HFFc6 (cell line): ENCODE measurements around the gene CDX2. TPM values are rescaled to one million over a fixed set of nuclear protein-coding genes. Genes with fewer than 3 reads are reported as not detected.

Experiments used
- DNase-seq: peaks from one replicate; pipeline ENCODE4 v3.0.0-alpha.2; 2018
- H3K27ac Mint-ChIP-seq: 2 replicates; pipeline ENCODE4 v1.8.0; 2020; ENCODE audit warnings: mild to moderate bottlenecking, mixed read lengths
- H3K27me3 Mint-ChIP-seq: 2 replicates; pipeline ENCODE4 v1.8.0; 2021; ENCODE audit warnings: mild to moderate bottlenecking, moderate library complexity, mixed read lengths; ENCODE audit not compliant: insufficient read depth
- H3K36me3 Mint-ChIP-seq: 2 replicates; pipeline ENCODE4 v1.8.0; 2021; ENCODE audit warnings: low read depth, mixed read lengths
- H3K4me1 Mint-ChIP-seq: 2 replicates; pipeline ENCODE4 v1.8.0; 2020; ENCODE audit warnings: low read depth, mixed read lengths
- H3K4me3 Mint-ChIP-seq: 2 replicates; pipeline ENCODE4 v1.8.0; 2020; ENCODE audit warnings: mild to moderate bottlenecking, moderate library complexity, mixed read lengths
- H3K9me3 Mint-ChIP-seq: 2 replicates; pipeline ENCODE4 v1.8.0; 2020; ENCODE audit warnings: mild to moderate bottlenecking, mixed read lengths
- CTCF ChIP-seq: fragments of 200-600 bp; sonication (generic); IDR thresholded peaks from 2 replicates; pipeline ENCODE4 v1.5.0; 2021; ENCODE audit warnings: antibody characterized with exemption, mild to moderate bottlenecking
- total RNA-seq, 6 experiments: library from RNA; stranded (reverse); fragmentation: NEBNext Ultra II Directional; extraction: Animal tissue kit (Norgen Biotek cat#: 25700); gene quantifications; 2 replicates in 1 of 6; 3 replicates in 5 of 6; pipeline ENCODE4 v1.2.3, GENCODE V29; 2021

The CDX2 gene
- total RNA-seq, 6 experiments from 2014 or later, result not detected

- Mint-ChIP-seq H3K27ac (no peak overlapping the region), H3K4me1 (peaks cover 7% of the 10 kb centered on the region), H3K4me3 (peak overlapping the region; percentile 88), H3K36me3 (no peaks in the 10 kb centered on the region), H3K9me3 (no peaks in the 10 kb centered on the region), H3K27me3 (peaks cover 34% of the 10 kb centered on the region)
- no peak for TF ChIP-seq CTCF
- DNase-seq, result no peak
These were observed 14.7 kb downstream of the CDX2 start for GRCh38 chr13:27954406-27954851.

GRCh38 chr13:27953676-27954405 lies 15.3 kb downstream of the CDX2 start:
- Mint-ChIP-seq H3K9me3 (no peaks in the 10 kb centered on the region), H3K4me1 (peaks cover 7% of the 10 kb centered on the region), H3K27me3 (peaks cover 34% of the 10 kb centered on the region), H3K27ac (peak overlapping the region; percentile 67), H3K4me3 (peak overlapping the region; percentile 88), H3K36me3 (no peaks in the 10 kb centered on the region)
- TF ChIP-seq CTCF, result peak; percentile 95
- peak; percentile 50 for DNase-seq

DNA sequence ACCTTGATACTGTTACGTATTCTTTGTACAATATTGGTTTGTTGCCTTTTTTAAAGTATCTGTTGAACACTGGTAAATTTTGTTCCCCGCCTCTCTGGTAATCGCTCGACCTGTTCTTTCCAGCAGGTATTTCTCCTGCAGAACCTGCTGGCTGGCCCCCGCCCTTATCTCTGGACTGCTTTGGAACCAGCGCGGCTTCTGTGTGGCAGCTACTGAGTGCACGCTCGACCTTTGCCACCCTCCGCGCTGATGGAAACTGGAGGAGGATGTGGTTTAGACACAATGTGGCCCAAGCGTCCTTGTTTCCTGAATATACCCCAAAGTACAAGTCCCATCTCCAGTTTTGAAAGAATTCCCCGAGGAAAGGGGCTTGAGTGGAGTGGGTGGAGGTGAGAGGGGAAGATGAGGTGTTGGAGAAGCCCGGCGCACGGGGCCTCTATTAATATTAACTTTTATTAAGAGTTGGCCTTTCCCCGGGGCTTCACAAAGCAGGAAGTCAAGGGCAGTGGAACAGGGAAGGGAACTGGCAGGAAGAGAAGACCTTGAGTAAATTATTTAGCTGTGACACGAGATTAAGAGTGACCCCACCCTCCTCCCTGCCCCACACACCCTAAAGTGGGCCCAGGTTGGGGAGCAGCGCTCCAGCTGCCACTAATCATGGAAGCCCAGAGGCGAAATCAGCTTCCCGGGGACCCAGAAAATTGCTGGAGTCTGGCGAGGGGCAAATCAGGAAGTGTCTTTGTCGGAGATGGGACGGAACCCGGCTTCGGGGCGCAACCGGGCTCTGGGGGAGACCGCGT lies 16.0 kb downstream of the CDX2 start:
- Mint-ChIP-seq H3K4me3 (peak overlapping the region; percentile 72), H3K36me3 (no peaks in the 10 kb centered on the region), H3K27ac (no peak overlapping the region; the same call in 1 of the 2 replicates), H3K4me1 (peaks cover 7% of the 10 kb centered on the region), H3K27me3 (peaks cover 33% of the 10 kb centered on the region), H3K9me3 (no peaks in the 10 kb centered on the region)
- no peak for DNase-seq
- TF ChIP-seq CTCF, result no peak

- no peak overlapping the region for H3K27ac Mint-ChIP-seq
- peaks cover 15% of the 10 kb centered on the region for H3K9me3 Mint-ChIP-seq
- no peaks in the 10 kb centered on the region for H3K4me1 Mint-ChIP-seq
- peaks cover 24% of the 10 kb centered on the region for H3K27me3 Mint-ChIP-seq
- H3K36me3 Mint-ChIP-seq, result no peaks in the 10 kb centered on the region
- H3K4me3 Mint-ChIP-seq, result no peak overlapping the region
- no peak for DNase-seq
- no peak for TF ChIP-seq CTCF
These were observed 26.1 kb downstream of the CDX2 start for GRCh38 chr13:27942972-27943371.

GRCh38 chr13:27933580-27934328 lies 35.4 kb downstream of the CDX2 start:
- Mint-ChIP-seq H3K4me1 (no peaks in the 10 kb centered on the region), H3K9me3 (no peaks in the 10 kb centered on the region), H3K4me3 (no peak overlapping the region), H3K27ac (no peak overlapping the region), H3K27me3 (peaks cover 32% of the 10 kb centered on the region), H3K36me3 (no peaks in the 10 kb centered on the region)
- no peak for DNase-seq
- no peak for TF ChIP-seq CTCF
